HFF-Myc (cell line): ENCODE measurements around the gene TBL1X.

Experiments used
- DNase-seq: peaks from one replicate; pipeline ENCODE4 v3.0.0-alpha.2; 2011; ENCODE audit warnings: low read depth; ENCODE audit errors: extremely low read depth
- H3K4me3 ChIP-seq: replicated peaks from 2 replicates; pipeline ENCODE4 v1.5.1; 2011; ENCODE audit warnings: low read depth, mild to moderate bottlenecking, control low read depth, low read length
- CTCF ChIP-seq: IDR thresholded peaks from 2 replicates; pipeline ENCODE4 v1.5.1; 2012; ENCODE audit warnings: mild to moderate bottlenecking, low read depth, low read length, control low read depth; ENCODE audit errors: missing control alignments

The TBL1X gene

GRCh38 chrX:9619581-9619980 lies 154.7 kb downstream of the TBL1X start:
- H3K4me3 ChIP-seq: no peak overlapping the region
- TF ChIP-seq CTCF: no peak
- no peak for DNase-seq

GRCh38 chrX:9622128-9622527 lies 157.3 kb downstream of the TBL1X start:
- no peak overlapping the region for H3K4me3 ChIP-seq
- DNase-seq: no peak
- no peak for TF ChIP-seq CTCF

- H3K4me3 ChIP-seq: no peak overlapping the region
- no peak for TF ChIP-seq CTCF
- no peak for DNase-seq
Observed at GRCh38 chrX:9626379-9626778, 161.5 kb downstream of the TBL1X start.

DNA sequence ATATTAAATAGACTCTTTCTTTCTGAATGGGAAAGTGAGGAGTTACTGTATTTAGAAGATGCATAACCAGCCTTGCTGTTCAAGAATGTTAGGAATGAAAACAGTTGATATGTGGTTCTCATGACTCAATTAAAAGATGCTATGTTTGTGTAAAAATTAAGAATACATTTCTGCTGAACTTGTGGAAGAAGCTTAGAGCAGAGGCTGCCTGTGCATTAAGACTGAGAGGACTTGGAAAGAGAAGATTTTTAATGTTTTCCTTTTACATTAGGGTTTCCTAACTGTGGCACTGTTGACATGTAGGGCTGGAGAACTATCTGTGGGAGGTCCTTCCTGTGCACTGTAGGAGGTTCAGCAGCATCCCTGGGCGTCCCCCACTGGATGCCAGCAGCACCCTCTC lies 163.1 kb downstream of the TBL1X start:
- no peak for TF ChIP-seq CTCF
- DNase-seq: no peak
- H3K4me3 ChIP-seq: no peak overlapping the region

DNA sequence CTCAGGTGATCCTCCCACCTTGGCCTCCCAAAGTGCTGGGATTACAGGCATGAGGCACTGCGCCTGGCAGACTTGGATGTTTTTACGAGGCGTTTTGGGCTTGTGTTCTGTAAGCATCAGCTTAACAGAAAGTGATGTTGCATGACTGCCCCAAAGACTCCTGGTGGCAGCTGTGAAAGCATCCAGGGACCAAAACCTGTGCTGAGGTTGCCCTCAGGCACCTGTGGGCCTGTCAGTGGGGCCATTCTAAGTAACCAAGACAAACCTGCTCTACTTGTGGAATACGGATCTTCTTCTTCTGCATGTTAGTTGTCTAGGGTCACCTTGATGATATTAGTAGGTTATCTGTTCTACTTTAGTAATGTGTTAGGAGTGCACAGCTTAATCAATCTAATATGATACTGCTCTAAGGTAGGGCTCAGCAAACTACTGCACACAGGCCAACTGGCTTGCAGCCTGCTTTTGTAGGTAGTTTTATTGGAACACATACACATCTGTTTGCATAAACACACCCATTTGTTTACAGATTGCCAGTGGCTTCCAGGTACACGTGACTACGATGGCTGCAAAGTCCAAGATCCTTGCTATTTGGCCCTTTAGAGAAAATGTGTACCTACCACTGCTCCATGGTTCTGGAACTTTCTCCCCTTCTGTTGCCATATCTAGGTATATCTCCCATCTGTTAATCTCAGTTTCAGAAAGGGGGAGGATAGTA lies 164.1 kb downstream of the TBL1X start:
- DNase-seq: no peak
- no peak overlapping the region for H3K4me3 ChIP-seq
- TF ChIP-seq CTCF: no peak

- no peak for TF ChIP-seq CTCF
- H3K4me3 ChIP-seq: no peak overlapping the region
- no peak for DNase-seq
Observed at GRCh38 chrX:9634551-9634950, 169.7 kb downstream of the TBL1X start.

- no peak overlapping the region for H3K4me3 ChIP-seq
- TF ChIP-seq CTCF: no peak
- DNase-seq: no peak
Observed at GRCh38 chrX:9635368-9635767, 170.5 kb downstream of the TBL1X start.
